K562 (cell line): Measurements from ENCODE around the gene CLCN2.

Experiments
- TF ChIP-seq, protein P1 (sequence below), 3 experiments: IDR thresholded peaks in 2 of 3; conservative IDR thresholded peaks in 1 of 3; 2 replicates each; pipeline ENCODE4 v1.5.1; 2011 to 2012; ENCODE audit warnings: low read length in 3 of 3, mild to moderate bottlenecking in 3 of 3, control low read depth in 2 of 3, improper control_type of control experiment in 1 of 3, inconsistent platforms in 1 of 3, low read depth in 1 of 3, mixed read lengths in 1 of 3, moderate library complexity in 1 of 3; ENCODE audit not compliant: insufficient read depth in 2 of 3
- TF ChIP-seq, protein P2 (sequence below): sonication (generic); formaldehyde crosslinking; IDR thresholded peaks from 2 replicates; pipeline ENCODE4 v1.8.0; 2022; ENCODE audit warnings: mild to moderate bottlenecking, missing genetic modification reagents

DNA sequence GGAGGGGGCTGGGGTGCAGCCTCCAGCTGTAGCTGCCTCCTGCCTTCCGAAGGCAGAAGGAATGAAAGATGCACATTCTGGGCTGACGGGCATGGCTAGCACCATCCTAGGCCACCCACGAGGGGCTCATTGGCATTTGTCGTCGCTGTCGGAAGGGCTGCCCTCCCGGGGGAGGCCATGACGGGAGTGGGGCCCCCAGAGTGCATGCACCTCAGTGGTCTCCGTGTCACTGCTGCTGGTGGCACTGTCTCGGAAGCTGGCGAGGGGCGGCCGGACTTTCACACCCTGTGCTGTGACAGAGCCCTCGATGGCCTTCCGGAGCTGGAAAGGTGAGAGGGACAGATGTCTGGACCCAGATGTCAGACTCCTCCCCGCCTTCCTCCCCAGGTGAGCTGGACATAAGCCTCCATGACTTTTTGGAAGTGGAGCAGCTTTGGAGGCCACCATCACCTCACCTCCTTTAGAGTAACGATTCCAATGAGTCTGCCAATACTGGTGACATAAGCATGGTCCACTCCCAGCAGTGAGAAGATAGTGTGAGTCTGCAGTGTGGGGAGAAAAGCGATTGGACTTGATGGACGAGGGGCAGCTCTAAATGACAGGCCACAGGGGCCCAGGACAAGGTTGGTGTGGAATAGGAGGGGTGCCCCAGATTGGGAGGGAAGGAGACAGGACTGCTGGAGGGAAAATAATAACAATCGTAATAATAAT is 14.8 kb downstream of the CLCN2 start:
- TF ChIP-seq, protein P1, sequence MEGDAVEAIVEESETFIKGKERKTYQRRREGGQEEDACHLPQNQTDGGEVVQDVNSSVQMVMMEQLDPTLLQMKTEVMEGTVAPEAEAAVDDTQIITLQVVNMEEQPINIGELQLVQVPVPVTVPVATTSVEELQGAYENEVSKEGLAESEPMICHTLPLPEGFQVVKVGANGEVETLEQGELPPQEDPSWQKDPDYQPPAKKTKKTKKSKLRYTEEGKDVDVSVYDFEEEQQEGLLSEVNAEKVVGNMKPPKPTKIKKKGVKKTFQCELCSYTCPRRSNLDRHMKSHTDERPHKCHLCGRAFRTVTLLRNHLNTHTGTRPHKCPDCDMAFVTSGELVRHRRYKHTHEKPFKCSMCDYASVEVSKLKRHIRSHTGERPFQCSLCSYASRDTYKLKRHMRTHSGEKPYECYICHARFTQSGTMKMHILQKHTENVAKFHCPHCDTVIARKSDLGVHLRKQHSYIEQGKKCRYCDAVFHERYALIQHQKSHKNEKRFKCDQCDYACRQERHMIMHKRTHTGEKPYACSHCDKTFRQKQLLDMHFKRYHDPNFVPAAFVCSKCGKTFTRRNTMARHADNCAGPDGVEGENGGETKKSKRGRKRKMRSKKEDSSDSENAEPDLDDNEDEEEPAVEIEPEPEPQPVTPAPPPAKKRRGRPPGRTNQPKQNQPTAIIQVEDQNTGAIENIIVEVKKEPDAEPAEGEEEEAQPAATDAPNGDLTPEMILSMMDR (IDR thresholded peaks at IDR 0.05 in 2 of 3, conservative IDR thresholded peaks at IDR 0.05 in 1 of 3; ENCODE audit: insufficient read depth in 2 of 3, low read depth in 1 of 3, low read length in 3 of 3): no peak
- TF ChIP-seq, protein P2, sequence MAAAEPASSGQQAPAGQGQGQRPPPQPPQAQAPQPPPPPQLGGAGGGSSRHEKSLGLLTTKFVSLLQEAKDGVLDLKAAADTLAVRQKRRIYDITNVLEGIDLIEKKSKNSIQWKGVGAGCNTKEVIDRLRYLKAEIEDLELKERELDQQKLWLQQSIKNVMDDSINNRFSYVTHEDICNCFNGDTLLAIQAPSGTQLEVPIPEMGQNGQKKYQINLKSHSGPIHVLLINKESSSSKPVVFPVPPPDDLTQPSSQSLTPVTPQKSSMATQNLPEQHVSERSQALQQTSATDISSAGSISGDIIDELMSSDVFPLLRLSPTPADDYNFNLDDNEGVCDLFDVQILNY: no peak
